ENCODE measurements around the gene C1RL.

The C1RL gene

DNA sequence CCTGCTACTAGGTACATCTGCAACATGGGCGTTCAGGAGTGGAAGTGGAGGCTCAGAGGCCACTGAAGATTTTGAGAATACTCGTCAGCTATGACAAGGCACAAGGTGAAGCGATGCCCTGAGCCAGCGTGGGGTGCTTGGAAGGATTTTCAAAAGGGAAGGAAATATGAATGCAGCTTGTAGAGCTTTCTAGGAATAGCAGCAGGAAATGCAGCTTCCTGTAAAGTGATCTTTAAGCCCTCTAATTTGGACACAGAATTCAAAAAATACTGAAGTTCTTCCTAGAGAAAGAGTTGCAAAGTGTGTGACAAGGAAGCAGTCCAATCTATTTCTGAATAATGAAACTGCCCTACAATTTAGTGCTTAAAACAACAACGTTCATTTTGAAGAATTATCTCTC lies 61.7 kb downstream of the C1RL start:
- Mint-ChIP-seq H3K27me3 (ENCODE audit: low read depth) (peaks cover 4% of the 10 kb centered on the region), H3K9me3 (peaks cover 13% of the 10 kb centered on the region), H3K27ac (no peak overlapping the region), H3K36me3 (ENCODE audit: low read depth) (no peaks in the 10 kb centered on the region), H3K4me1 (no peaks in the 10 kb centered on the region), H3K4me3 (no peak overlapping the region)
- TF ChIP-seq, protein P1, sequence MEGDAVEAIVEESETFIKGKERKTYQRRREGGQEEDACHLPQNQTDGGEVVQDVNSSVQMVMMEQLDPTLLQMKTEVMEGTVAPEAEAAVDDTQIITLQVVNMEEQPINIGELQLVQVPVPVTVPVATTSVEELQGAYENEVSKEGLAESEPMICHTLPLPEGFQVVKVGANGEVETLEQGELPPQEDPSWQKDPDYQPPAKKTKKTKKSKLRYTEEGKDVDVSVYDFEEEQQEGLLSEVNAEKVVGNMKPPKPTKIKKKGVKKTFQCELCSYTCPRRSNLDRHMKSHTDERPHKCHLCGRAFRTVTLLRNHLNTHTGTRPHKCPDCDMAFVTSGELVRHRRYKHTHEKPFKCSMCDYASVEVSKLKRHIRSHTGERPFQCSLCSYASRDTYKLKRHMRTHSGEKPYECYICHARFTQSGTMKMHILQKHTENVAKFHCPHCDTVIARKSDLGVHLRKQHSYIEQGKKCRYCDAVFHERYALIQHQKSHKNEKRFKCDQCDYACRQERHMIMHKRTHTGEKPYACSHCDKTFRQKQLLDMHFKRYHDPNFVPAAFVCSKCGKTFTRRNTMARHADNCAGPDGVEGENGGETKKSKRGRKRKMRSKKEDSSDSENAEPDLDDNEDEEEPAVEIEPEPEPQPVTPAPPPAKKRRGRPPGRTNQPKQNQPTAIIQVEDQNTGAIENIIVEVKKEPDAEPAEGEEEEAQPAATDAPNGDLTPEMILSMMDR (IDR thresholded peaks at IDR 0.05; ENCODE audit: unreplicated experiment in 3 of 3) = no peak

DNA sequence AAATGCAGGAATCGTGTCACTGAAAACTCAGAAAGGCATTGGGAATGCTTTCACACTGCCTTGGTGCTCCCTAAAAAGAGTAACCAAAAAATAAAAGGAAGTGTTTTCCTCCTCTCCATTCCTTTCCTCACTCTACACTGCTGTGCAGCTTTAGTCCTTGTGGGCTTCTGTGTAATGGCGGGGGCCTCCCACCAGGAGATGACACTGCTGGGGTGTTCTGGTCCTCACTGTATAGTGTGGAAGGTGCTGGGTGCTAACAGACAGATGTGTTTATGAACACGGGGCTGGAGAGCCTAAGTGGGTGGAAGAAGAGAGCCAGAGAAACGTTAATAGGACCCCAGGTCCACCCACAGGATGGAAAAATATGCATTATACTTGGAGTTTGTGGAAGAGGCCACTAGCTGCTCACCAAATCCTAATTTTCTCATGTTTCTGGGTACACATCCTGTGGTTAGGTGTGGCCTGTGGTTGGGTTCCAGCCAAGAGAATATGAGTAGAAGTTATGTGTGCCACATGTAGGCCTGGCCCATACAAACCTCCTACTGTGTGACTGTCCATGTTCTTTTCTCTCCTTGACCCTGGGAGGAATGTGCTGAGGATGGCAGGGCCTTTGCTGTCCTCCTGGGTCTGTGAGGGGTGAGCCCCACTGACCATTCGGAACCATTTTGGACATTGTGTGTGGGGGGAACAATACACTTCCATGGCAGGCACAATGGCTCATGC lies 62.5 kb downstream of the C1RL start:
- peaks cover 12% of the 10 kb centered on the region for H3K9me3 Mint-ChIP-seq
- H3K36me3 Mint-ChIP-seq (ENCODE audit: low read depth) = no peaks in the 10 kb centered on the region
- H3K4me3 Mint-ChIP-seq = no peak overlapping the region
- no peak overlapping the region for H3K27ac Mint-ChIP-seq
- no peaks in the 10 kb centered on the region for H3K27me3 Mint-ChIP-seq (ENCODE audit: low read depth)
- no peaks in the 10 kb centered on the region for H3K4me1 Mint-ChIP-seq
- TF ChIP-seq, protein P1 (IDR thresholded peaks at IDR 0.05; ENCODE audit: unreplicated experiment in 3 of 3) = no peak

DNA sequence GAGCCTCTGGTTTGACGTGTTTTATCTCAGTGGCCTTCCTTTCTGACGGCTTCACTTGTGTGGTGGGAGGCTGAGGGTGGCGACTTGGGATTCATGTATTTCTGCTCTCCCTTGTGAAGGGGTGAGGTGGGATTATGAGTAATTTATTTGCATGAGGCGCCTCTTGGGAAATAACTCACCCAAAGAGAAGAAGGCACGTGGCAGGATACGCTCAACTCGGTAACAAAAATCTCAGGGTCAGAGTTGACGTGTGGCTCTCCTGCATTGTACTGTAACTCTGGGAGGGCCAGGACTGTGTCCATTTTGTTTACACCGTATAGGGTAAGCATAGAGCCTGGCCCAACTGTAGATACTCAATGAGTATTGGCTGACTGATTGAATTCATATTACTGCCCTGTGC lies 63.1 kb downstream of the C1RL start:
- Mint-ChIP-seq H3K4me1 (no peaks in the 10 kb centered on the region), H3K27me3 (ENCODE audit: low read depth) (no peaks in the 10 kb centered on the region)
- TF ChIP-seq, protein P1 (IDR thresholded peaks at IDR 0.05; ENCODE audit: unreplicated experiment in 3 of 3) = no peak

More for the DNA sequence above, 63.1 kb downstream of the C1RL start:
- H3K27ac Mint-ChIP-seq = no peak overlapping the region
- H3K36me3 Mint-ChIP-seq (ENCODE audit: low read depth) = no peaks in the 10 kb centered on the region
- peaks cover 6% of the 10 kb centered on the region for H3K9me3 Mint-ChIP-seq
- no peak overlapping the region for H3K4me3 Mint-ChIP-seq

Data from nephron (organoid).